ENCODE data around the gene SLC6A11.

The SLC6A11 gene

DNA sequence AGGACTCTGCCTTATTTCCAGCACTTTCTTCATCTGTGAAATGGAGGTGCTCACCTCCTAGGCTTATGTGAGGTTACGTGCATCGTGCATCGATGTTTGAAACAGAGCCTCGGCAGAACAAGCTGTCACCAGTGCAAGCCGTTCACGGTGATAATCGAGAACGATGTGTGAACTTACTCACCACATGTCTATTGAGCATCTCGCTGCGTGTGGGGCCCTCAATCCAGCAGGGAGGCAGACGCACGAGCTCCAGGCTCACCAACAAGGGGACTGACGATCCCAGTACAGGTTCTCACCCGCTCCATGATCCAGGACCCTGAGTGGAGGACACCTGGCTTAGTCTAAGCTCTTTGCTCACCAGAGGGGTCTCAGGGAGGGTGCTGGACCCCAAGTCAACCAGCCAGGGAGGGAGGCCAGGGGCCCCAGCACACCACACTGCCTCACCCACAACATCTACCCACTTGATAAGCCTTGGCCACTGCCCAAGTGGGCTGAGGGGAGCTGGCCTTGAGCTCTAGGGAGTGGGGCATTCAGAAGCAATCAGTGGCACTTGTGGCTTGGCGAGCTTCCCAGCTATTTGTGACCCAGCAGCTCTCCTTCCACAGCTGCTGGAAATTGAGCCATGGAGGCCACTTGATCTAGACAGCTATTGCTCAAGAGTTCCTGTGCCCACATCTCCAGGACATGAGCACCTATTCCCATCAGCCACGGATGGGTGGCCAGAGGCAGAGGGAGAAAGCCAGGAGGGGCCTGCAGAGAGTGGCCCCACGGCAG, 142.1 kb downstream of the SLC6A11 start:
- DNase-seq: no peak

- no peak for DNase-seq
These were observed 144.2 kb downstream of the SLC6A11 start for GRCh38 chr3:10960255-10960654.

DNA sequence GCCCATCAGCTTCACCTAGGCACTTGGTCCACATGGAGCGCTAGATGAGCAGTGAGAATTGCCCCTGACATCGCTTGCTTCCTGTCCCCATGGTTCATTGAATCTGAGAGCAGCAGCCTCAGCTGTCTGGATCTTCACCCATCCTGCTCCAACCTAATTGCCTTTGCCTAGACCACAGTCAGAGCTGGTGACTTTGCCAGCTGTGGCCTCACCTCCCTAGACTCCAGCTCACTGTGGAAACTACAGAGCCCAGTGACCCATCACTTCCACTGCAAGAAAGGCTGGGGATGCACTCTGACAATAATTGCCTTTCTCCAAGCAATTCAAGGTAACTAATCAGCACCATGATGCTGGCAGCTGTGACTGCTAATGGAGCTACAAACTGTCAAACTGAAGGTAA, 145.9 kb downstream of the SLC6A11 start:
- DNase-seq: no peak

GRCh38 chr3:10962481-10963036, 146.5 kb downstream of the SLC6A11 start:
- no peak for DNase-seq

DNA sequence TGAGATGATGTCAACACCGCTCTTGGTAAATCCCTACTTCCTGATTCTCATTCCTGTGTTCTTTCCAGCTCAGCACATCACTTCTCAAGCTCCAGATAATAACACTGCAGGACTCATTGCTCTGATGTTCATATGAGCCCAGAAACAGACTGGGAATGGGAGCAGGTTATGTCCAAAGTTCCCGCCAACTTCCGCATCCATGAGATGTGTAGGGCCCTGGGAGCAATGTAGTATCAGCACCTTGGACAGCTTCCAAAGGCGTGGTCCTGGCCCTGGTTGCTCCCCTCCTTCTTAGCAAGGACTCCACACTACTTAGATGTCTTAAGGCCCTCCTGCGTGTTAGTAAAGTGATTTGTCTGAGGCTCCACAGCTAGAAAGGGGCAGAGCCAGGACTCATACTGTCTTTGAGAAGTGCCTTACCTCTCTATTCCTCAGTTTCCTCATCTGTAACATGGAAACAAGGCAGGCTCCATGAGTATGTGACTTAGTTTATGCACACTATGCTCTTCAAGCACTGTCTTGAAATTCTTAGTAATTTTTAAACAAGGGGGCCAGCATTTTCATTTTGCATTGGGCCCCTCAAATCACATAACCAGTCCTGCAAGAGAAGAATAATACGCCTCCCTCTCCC, 148.6 kb downstream of the SLC6A11 start:
- no peak for DNase-seq

DNA sequence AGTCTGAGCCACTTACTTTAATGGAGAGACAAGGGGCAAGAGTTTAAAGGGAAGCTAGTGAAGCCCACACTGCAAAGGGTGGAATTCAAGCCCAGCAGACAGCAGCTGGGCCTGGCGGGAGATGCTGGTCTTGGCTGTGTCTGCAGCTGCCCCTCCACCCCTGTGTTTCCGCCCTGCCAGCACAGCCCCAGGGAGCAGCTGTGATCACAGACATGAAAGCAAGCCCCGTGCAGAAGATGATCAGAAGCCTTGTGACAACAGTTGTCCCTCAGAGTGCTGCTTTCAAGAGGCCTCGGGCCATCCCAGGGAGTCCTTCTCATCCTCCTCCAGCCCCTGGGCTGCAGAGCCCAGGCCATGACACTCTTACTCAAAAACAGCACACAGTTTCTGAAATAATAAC, 152.4 kb downstream of the SLC6A11 start:
- no peak for DNase-seq

DNA sequence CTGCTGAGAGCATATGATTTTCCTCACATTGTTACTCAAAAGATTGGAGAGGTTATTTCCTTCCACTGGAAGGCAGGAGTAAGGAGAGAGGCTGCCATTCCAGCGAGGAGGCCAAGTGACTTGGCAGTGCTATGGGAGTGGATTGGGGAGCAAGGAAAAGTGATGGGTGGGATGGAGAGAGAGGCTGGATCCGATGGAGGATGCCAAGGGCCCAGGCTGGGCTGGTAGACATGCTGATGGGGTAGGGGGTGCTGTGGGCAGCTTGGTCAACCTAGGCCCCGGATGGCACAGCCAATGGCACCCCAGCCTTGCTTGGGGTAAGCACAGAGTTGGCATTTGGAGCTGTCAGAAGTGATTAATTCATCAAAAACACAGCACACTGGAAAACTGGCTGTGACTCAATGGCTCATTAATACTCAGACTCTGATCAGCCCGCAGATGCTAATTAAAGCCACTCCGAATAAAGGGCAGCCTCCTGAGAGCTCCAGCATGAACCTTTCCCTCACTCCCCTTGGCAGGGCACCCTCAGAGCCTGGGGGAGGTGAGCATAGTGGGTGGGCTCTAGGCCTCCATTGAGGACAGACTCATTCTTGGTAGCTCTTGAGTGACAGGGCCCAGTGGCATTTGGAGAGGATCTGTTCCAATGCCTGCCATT, 154.4 kb downstream of the SLC6A11 start:
- DNase-seq: no peak

DNA sequence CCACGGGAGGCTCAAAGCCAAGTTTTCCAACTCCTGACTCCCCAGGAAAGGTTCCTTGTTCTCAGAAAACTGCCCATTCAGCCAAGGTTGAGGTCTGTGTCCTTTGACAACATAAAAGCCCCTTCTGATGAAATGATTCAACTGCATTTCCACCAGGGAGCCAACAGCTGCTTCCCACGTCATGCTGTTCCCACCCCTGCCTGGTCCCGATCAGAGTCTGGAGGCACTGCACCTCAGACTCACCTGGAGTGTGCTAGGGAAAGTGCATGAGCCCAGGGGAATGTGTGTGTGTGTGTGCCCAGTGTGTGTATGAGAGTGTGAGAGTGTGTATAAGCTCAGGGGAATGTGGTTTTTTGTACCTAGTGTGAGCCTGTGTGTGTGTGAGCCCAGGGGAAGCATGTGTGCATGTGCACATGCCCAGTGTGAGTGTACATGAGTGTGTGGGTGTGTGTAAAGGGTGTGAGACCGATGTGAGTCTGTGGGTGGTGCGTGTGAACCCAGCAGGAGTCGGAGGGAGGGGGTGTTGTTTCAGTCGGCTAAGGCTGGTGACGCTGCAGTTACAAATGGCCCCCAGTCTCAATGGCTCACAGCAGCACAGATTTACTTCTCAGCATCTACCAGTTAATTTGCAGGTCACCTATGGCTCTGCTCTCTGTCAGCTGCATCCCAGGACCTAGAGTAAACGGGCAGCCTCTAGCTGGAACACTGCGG, 156.2 kb downstream of the SLC6A11 start:
- no peak for DNase-seq

DNA sequence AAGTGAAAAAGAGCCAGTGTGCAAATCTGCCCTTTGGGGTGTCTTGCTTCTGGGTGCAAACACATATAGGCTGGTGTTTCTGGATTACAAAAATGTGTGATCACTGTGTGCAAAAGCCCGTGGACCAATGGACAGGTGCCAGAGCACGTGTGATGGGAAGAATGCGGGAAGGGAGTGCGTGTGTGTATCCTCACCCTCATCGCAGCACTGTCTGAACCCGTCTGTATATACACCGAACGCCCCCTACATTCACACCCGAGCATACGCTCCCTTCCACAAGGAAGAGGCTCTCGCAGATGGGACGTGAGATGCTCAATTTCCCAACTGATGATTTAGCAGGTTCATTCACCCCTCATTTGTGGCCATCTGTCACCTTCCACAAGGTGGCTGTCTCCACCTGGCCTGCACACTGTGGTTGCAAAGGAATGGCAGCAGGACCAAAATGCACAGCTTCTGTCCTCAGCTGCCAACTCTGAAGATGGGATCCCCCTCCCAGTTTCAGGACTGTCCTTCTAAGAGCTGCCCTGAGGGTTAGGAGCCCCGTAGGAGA, 157.1 kb downstream of the SLC6A11 start:
- no peak for DNase-seq

GRCh38 chr3:10974131-10974530, 158.1 kb downstream of the SLC6A11 start:
- no peak for DNase-seq

DNA sequence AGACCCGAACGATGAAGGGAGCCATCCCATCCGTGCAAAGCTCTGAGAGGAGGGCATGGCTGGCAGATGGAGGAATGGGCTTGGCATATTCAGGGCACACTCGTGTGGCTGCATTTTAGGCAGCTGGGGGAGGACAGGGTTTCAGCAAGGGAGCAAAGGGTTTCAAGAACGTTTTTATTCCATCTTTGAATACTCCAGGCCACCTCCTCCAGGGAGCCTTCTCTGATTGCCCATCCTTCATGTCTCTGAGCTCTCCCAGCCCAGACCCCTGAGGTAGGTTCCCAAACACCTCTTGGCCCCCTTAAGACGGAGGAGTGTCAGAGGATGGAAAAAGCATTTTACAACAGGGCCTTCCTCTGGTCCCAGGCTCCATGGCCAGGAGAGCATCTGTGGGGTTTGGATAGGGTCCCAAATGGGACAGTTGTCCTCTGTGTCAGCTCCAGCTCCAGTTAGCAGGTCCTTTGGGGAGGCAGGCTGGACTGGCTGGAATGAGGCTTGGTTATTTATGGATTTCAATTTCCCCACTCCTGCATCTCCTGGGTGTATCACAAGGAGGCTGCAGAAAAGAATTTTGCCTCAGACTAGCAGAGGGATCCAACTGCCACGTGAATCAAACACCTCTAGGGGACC, 158.8 kb downstream of the SLC6A11 start:
- no peak for DNase-seq

DNA sequence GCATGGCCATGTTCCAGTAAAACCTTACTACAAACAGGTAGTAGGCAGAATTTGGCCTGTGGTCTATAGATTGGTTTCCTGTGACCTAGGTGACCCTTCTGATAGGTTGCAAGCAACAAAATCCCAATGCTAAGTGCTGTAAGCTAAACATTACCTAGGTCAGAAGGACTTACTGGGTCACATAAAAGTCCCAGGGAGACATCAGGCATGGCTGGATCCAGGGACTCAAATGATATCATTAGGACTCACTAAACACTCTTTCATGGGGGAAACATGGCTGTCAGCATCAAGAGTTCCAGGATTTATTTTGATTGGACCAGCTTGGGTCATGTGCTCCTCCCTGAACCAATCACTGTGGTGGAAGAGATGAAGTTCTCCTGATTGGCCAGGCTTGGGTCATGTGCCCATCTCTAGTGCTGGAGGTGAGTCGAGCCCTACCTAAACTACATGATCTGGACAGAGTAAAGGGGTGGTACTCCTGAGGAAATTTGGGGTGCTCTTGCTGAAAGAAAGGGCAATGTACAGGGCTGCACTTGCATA, 159.7 kb downstream of the SLC6A11 start:
- DNase-seq: no peak

- no peak for DNase-seq
These were observed 160.7 kb downstream of the SLC6A11 start for GRCh38 chr3:10976770-10977169.

- no peak for DNase-seq
These were observed 162.0 kb downstream of the SLC6A11 start for GRCh38 chr3:10977892-10978510.

DNA sequence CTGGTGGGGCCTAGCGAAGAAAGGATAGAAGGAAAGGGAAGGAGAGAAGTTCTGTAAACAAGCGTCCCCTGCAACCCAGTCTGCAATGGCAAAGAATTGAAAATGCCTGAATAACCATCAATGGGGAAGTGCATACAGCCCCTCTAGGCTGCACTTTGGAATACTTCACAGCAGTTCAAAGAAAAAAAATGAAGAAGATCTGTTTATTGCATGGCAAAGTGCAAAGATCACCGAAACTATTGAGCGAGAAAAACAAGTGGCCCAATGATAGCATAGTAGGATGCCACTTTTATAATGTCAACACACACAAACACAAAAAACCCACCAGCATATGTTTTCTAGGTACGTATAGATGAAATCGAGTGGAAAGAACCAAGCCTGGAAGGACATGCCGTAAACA, 162.9 kb downstream of the SLC6A11 start:
- no peak for DNase-seq

GRCh38 chr3:10980312-10980711, 164.3 kb downstream of the SLC6A11 start:
- no peak for DNase-seq

DNA sequence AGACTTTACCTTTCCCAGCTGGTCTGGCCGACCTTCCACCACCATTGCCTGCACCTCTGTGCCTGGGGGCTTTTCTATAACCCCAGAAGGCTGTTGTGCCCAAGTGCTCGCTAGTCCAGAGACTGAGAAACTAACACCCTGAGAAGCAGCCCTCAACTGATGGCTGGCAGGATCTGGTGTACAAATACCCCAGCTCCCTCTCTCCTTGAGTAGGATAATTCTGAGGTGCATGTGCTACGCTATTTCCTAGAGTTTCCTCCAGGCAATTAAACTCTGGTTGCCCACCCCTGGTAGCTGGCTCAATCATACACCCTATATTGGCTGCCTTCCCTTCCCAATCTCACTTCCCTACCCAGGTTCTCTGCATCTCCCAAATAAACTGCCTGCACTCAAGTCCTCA, 165.0 kb downstream of the SLC6A11 start:
- DNase-seq: no peak

DNA sequence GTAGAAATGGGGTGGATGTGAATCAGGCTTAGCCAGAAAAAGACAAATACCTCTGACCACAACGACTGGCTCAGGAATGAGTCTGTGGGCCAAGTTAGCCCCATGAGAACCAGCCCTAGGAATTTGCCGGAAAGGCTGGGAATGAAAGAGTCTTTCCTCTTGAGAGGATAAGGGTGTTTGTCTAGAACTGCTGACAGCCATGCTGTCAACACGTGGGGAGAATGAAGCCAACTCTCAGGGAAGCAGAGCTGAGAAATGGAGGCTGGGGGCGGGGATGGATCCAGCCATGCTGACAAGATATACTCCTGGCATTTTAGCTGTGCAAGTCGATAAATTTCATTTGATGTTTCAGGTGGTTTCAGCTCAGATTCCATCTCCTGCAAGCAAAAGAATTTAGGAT, 165.9 kb downstream of the SLC6A11 start:
- no peak for DNase-seq

DNA sequence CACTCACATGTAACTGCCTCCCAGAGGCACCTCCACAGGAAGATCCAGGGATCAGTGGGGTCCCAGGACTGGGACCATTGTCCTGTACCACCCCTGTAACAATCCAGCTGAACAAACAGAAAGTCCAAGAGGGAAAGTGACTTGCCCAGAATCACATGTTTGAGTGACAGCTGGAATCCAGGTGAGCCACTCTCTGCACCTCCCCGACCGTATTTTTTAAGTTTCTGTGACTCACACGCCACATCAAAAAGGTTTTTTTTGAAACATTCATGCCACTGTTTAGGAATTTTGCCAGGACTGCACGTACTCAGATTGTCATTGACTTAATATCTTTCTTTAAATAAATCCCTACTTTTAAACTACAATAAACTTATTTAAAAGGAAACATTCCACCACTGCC, 166.8 kb downstream of the SLC6A11 start:
- no peak for DNase-seq

DNA sequence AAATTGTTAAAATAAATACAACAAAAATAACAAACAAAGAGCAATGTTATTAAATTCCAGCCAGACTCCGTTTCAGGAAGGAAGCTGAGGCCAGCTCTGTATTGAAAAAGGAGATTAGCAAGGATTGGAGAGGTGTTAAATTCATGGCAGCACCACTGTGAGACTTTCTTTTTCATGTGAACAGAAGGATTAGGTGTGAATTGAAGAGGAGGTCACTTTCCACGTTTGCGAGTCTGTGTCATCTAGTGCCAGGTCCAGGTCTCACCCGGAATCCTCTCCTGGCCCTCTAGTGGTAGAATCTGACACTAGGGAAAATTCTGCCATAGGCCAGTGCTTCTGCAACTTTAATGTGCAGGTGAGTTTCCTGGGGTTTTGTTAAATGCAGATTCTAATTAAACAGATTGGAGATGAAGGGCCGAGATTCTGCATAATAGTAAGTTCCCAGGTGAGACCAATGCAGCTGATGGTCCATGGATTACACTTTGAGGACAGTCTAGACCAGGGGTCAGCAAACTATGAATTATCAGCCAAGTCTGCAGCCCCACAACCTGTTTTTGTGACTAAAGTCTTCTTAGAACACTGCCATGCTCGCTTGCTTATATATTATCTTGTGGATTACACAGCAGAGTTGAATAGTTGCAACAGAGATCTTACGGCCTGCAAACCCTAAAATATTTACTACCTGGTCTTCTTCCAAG, 167.3 kb downstream of the SLC6A11 start:
- no peak for DNase-seq

GRCh38 chr3:10984371-10984896, 168.4 kb downstream of the SLC6A11 start:
- DNase-seq: no peak

All from KG1 (cell line).